ENCODE data around the gene MED10. TPM values are rescaled to one million over a fixed set of nuclear protein-coding genes. Genes with fewer than 3 reads are reported as not detected.

Gene MED10
- total and polyA plus RNA-seq, 9 of the 15 experiments (the other 6 are each of a cell fraction or from before 2014, with no cell fraction given) = 23.8 to 83.4 (median 58.8) TPM

- TF ChIP-seq HOMEZ (CRISPR knock-in tag; IDR thresholded peaks at IDR 0.05) = no peak
- peak; percentile 66 for TF ChIP-seq L3MBTL2 (IDR thresholded peaks at IDR 0.05)
- TF ChIP-seq HDAC1 (IDR thresholded peaks at IDR 0.05) = peak in 1 of 2 experiments; percentile 97; a peak in 2 of 4 replicates
- TF ChIP-seq BHLHE40 (IDR thresholded peaks at IDR 0.05; ENCODE audit: low read length) = no peak; the same call in 1 of the 2 replicates
- TF ChIP-seq DPF2 (IDR thresholded peaks at IDR 0.05) = peak; percentile 36; the same call in 1 of the 2 replicates
- TF ChIP-seq MNT (conservative IDR thresholded peaks at IDR 0.05) = peak; percentile 90 to 95
- TF ChIP-seq ARID1B (IDR thresholded peaks at IDR 0.05) = 0 out of 2 replicates have a peak, but pooled peaks have one; percentile 24
- TF ChIP-seq ZBTB40 (IDR thresholded peaks at IDR 0.05) = peak; percentile 96
- no peak for TF ChIP-seq ZBTB40 (CRISPR knock-in tag; IDR thresholded peaks at IDR 0.05)
- 0 out of 2 replicates have a peak, but pooled peaks have one; percentile 24 for TF ChIP-seq PKNOX1 (IDR thresholded peaks at IDR 0.05)
- no peak for TF ChIP-seq SRSF9 (IDR thresholded peaks at IDR 0.05; ENCODE audit: borderline replicate concordance, low read depth, low read length)
Measured at GRCh38 chr5:6377905-6378765, at the start of gene MED10 (continued).

Measured in K562 (cell line).